ENCODE measurements around the gene SUSD6. TPM values are rescaled to one million over a fixed set of nuclear protein-coding genes. Genes with fewer than 3 reads are reported as not detected.

Gene SUSD6
- total and polyA plus RNA-seq, 4 donors = 6.8 to 10.8 (median 7.6) TPM

DNA sequence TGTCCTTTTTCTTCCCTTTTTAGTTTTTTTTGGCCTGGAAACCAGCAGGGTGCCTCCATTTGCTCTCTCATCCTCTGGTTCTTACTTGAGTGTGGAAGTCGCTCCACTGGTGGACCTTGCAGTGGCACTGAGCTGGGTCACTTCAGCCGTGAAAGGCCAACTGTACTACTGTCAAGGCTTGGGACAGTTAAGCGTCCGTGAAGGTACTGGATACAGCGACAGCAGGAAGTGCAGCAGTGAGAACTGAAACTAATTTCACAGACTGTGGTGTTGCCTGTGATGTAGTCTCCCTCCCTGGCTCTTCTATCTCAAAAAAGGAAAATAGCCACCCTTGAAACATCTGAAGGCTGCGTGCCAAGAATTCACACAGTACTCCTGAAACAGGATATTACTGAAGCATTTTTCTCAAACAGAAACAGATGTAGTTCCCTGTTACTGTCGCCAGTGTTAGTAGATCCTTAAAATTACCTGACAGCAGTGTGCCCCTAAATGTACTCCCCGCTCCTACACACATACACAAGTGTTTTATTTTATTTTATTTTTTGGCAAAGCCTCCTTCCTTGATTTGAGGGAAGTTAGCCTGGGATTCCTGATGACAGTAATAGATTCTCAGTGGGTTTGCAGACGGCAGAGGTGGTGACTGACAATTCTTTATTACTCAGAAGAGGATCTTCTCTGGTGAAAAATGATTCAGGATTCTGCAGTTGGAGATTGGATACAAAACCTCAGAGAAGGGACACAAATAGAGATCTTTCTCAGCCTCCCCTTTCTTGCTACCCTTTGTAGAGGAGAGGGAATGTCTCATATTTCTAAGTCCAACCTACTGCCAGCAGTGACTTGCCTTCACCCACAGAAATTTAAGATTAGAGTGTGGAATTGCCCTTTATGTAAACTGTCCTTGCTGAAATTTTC is 4.4 kb downstream of the SUSD6 start:
- H3K9ac ChIP-seq (ENCODE audit: low read depth in 1 of 2, low read length in 2 of 2) = peak overlapping the region in 1 of 2 donors; percentile 75

DNA sequence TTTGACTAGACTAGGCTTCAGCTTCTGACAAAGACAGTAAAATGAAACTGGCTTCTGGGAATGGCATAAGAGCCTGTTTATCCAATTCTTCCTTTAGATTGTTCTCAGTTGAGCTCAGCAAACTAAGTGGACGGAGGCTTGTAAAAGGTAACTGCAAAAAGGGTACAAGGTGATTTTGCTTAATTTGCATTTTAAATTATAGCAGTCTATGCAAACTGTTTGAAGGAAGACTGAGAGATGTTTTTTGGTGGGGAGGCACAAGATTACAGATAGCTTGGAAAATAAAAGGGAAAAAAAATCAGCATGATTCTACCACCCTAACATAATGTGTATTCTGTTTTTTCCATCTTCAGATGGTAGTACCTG is 5.0 kb downstream of the SUSD6 start:
- Histone ChIP-seq H3K27ac (ENCODE audit: low read depth in 1 of 2, low read length in 2 of 2) (peak overlapping the region; percentile 51 to 83), H3K4me1 (ENCODE audit: control insufficient read depth in 4 of 4, insufficient read depth in 4 of 4, low read length in 3 of 4) (peaks cover 8 to 65% (median 49%) of the 10 kb centered on the region in 4 donors), H3K27me3 (ENCODE audit: control insufficient read depth in 4 of 4, insufficient read depth in 4 of 4, low read length in 3 of 4) (no peaks in the 10 kb centered on the region), H3K9ac (ENCODE audit: low read depth in 1 of 2, low read length in 2 of 2) (peak overlapping the region in 1 of 2 donors; percentile 58), H3K4me3 (ENCODE audit: low read depth in 1 of 3, low read length in 3 of 3) (no peak overlapping the region), H3K9me3 (ENCODE audit: control insufficient read depth in 4 of 4, low read length in 3 of 4) (no peaks in the 10 kb centered on the region), H3K36me3 (ENCODE audit: control insufficient read depth in 4 of 4, insufficient read depth in 3 of 4, low read depth in 1 of 4, low read length in 3 of 4) (no peaks in the 10 kb centered on the region)
- TF ChIP-seq FOXA2 (IDR thresholded peaks at IDR 0.05) (no peak), SP1 (IDR thresholded peaks at IDR 0.05) (no peak), FOXA1 (IDR thresholded peaks at IDR 0.05) (no peak)
- TF ChIP-seq, protein P1, sequence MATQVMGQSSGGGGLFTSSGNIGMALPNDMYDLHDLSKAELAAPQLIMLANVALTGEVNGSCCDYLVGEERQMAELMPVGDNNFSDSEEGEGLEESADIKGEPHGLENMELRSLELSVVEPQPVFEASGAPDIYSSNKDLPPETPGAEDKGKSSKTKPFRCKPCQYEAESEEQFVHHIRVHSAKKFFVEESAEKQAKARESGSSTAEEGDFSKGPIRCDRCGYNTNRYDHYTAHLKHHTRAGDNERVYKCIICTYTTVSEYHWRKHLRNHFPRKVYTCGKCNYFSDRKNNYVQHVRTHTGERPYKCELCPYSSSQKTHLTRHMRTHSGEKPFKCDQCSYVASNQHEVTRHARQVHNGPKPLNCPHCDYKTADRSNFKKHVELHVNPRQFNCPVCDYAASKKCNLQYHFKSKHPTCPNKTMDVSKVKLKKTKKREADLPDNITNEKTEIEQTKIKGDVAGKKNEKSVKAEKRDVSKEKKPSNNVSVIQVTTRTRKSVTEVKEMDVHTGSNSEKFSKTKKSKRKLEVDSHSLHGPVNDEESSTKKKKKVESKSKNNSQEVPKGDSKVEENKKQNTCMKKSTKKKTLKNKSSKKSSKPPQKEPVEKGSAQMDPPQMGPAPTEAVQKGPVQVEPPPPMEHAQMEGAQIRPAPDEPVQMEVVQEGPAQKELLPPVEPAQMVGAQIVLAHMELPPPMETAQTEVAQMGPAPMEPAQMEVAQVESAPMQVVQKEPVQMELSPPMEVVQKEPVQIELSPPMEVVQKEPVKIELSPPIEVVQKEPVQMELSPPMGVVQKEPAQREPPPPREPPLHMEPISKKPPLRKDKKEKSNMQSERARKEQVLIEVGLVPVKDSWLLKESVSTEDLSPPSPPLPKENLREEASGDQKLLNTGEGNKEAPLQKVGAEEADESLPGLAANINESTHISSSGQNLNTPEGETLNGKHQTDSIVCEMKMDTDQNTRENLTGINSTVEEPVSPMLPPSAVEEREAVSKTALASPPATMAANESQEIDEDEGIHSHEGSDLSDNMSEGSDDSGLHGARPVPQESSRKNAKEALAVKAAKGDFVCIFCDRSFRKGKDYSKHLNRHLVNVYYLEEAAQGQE (IDR thresholded peaks at IDR 0.05) = no peak
- DNase-seq (ENCODE audit: low spot score) = no peak
- WGBS = 71% methylated on average over 1 of the region's 1 CpG

More for the DNA sequence above, 4.4 kb downstream of the SUSD6 start:
- 53% methylated on average over 9 of the region's 9 CpGs for WGBS
- no peak for DNase-seq (ENCODE audit: low spot score)
- Histone ChIP-seq H3K27me3 (ENCODE audit: control insufficient read depth in 4 of 4, insufficient read depth in 4 of 4, low read length in 3 of 4) (no peaks in the 10 kb centered on the region), H3K4me1 (ENCODE audit: control insufficient read depth in 4 of 4, insufficient read depth in 4 of 4, low read length in 3 of 4) (peaks cover 6 to 63% (median 50%) of the 10 kb centered on the region in 4 donors), H3K36me3 (ENCODE audit: control insufficient read depth in 4 of 4, insufficient read depth in 3 of 4, low read depth in 1 of 4, low read length in 3 of 4) (no peaks in the 10 kb centered on the region), H3K9me3 (ENCODE audit: control insufficient read depth in 4 of 4, low read length in 3 of 4) (no peaks in the 10 kb centered on the region), H3K4me3 (ENCODE audit: low read depth in 1 of 3, low read length in 3 of 3) (no peak overlapping the region), H3K27ac (ENCODE audit: low read depth in 1 of 2, low read length in 2 of 2) (peak overlapping the region; percentile 83 to 84)
- TF ChIP-seq, protein P2, sequence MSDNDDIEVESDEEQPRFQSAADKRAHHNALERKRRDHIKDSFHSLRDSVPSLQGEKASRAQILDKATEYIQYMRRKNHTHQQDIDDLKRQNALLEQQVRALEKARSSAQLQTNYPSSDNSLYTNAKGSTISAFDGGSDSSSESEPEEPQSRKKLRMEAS (IDR thresholded peaks at IDR 0.05) = peak; percentile 22
- TF ChIP-seq RAD21 (IDR thresholded peaks at IDR 0.05) (peak in 1 of 2 donors; percentile 17), HNF4A (conservative IDR thresholded peaks at IDR 0.05) (no peak)
- TF ChIP-seq, protein P3, sequence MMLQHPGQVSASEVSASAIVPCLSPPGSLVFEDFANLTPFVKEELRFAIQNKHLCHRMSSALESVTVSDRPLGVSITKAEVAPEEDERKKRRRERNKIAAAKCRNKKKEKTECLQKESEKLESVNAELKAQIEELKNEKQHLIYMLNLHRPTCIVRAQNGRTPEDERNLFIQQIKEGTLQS (IDR thresholded peaks at IDR 0.05) = no peak
- TF ChIP-seq, protein P4, sequence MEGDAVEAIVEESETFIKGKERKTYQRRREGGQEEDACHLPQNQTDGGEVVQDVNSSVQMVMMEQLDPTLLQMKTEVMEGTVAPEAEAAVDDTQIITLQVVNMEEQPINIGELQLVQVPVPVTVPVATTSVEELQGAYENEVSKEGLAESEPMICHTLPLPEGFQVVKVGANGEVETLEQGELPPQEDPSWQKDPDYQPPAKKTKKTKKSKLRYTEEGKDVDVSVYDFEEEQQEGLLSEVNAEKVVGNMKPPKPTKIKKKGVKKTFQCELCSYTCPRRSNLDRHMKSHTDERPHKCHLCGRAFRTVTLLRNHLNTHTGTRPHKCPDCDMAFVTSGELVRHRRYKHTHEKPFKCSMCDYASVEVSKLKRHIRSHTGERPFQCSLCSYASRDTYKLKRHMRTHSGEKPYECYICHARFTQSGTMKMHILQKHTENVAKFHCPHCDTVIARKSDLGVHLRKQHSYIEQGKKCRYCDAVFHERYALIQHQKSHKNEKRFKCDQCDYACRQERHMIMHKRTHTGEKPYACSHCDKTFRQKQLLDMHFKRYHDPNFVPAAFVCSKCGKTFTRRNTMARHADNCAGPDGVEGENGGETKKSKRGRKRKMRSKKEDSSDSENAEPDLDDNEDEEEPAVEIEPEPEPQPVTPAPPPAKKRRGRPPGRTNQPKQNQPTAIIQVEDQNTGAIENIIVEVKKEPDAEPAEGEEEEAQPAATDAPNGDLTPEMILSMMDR (IDR thresholded peaks at IDR 0.05; ENCODE audit: low read depth, low read length, missing input control) = peak; percentile 17

DNA sequence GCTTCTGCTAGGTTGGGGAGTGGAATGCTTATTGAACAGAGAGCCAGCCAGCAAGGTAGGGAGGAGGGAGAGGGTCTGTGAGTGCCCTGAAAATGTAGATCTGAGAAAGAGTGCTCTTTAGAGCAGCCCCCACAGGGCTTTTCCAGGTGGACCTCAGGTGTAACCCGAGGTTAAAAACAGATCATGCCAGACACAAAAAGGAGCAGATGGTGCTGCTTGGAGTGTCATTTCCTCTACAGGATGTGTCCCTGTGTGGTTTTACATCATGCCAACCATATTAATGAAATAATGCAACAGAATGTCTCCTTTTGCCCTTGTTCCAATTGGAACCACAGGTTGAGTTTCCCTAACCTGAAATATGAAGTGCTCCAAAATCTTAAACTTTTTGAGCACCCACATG is 6.4 kb downstream of the SUSD6 start:
- WGBS = 67% methylated on average over 1 of the region's 1 CpG
- H3K9me3 ChIP-seq (ENCODE audit: control insufficient read depth in 4 of 4, low read length in 3 of 4) = no peaks in the 10 kb centered on the region
- no peaks in the 10 kb centered on the region for H3K36me3 ChIP-seq (ENCODE audit: control insufficient read depth in 4 of 4, insufficient read depth in 3 of 4, low read depth in 1 of 4, low read length in 3 of 4)
- H3K27ac ChIP-seq (ENCODE audit: low read depth in 1 of 2, low read length in 2 of 2) = no peak overlapping the region
- H3K4me3 ChIP-seq (ENCODE audit: low read depth in 1 of 3, low read length in 3 of 3) = no peak overlapping the region
- H3K9ac ChIP-seq (ENCODE audit: low read depth in 1 of 2, low read length in 2 of 2) = no peak overlapping the region
- H3K4me1 ChIP-seq (ENCODE audit: control insufficient read depth in 4 of 4, insufficient read depth in 4 of 4, low read length in 3 of 4) = peaks cover 8 to 63% (median 46%) of the 10 kb centered on the region in 4 donors
- no peaks in the 10 kb centered on the region for H3K27me3 ChIP-seq (ENCODE audit: control insufficient read depth in 4 of 4, insufficient read depth in 4 of 4, low read length in 3 of 4)
- no peak for DNase-seq (ENCODE audit: low spot score)
- TF ChIP-seq, protein P5, sequence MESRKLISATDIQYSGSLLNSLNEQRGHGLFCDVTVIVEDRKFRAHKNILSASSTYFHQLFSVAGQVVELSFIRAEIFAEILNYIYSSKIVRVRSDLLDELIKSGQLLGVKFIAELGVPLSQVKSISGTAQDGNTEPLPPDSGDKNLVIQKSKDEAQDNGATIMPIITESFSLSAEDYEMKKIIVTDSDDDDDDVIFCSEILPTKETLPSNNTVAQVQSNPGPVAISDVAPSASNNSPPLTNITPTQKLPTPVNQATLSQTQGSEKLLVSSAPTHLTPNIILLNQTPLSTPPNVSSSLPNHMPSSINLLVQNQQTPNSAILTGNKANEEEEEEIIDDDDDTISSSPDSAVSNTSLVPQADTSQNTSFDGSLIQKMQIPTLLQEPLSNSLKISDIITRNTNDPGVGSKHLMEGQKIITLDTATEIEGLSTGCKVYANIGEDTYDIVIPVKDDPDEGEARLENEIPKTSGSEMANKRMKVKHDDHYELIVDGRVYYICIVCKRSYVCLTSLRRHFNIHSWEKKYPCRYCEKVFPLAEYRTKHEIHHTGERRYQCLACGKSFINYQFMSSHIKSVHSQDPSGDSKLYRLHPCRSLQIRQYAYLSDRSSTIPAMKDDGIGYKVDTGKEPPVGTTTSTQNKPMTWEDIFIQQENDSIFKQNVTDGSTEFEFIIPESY (IDR thresholded peaks at IDR 0.05) = no peak
- TF ChIP-seq JUND (IDR thresholded peaks at IDR 0.05) (no peak), TAF1 (conservative IDR thresholded peaks at IDR 0.05) (no peak), SP1 (IDR thresholded peaks at IDR 0.05) (no peak), NR2F2 (IDR thresholded peaks at IDR 0.05) (no peak), HNF4A (conservative IDR thresholded peaks at IDR 0.05) (no peak), EGR1 (IDR thresholded peaks at IDR 0.05; ENCODE audit: low read depth in 2 of 2) (no peak), RAD21 (IDR thresholded peaks at IDR 0.05) (no peak), FOXA1 (IDR thresholded peaks at IDR 0.05) (no peak), RXRA (IDR thresholded peaks at IDR 0.05) (no peak), FOXA2 (IDR thresholded peaks at IDR 0.05) (no peak)
- TF ChIP-seq, protein P3 (IDR thresholded peaks at IDR 0.05) = no peak
- TF ChIP-seq, protein P2 (IDR thresholded peaks at IDR 0.05) = no peak

Measured in liver (tissue), 9 donors.